ENCODE measurements around the gene GGCT. TPM values are rescaled to one million over a fixed set of nuclear protein-coding genes. Genes with fewer than 3 reads are reported as not detected.

Gene GGCT
- total RNA-seq, 3 donors from 2014 or later (not counting 1 experiment from before 2014, with no cell fraction given): 8.7 to 10.8 (median 9.2) TPM

- DNase-seq (no peak), ATAC-seq (no peak)
- no peaks in the 10 kb centered on the region for H3K27me3 Mint-ChIP-seq (ENCODE audit: low read depth in 2 of 2)
- intact Hi-C loops (cut with micrococcal nuclease): loop anchor here (10.0 kb wide), 2 partner anchors 116 to 174 kb away; no protein-coding TSS in a partner anchor
- Histone ChIP-seq H3K4me1 (ENCODE audit: control insufficient read depth, insufficient read depth, low read length) (peaks cover 9% of the 10 kb centered on the region), H3K4me3 (ENCODE audit: low read length) (no peak overlapping the region), H3K9me3 (ENCODE audit: control insufficient read depth, insufficient read depth, low read length) (no peaks in the 10 kb centered on the region), H3K27me3 (ENCODE audit: control insufficient read depth, insufficient read depth, low read length) (no peaks in the 10 kb centered on the region), H3K27ac (ENCODE audit: low read length) (no peak overlapping the region), H3K36me3 (ENCODE audit: control insufficient read depth, insufficient read depth, low read length) (peaks cover 59% of the 10 kb centered on the region)
- WGBS (ENCODE audit: insufficient coverage): 93% methylated on average over 10 of the region's 10 CpGs
- no peaks in the 10 kb centered on the region for H3K36me3 Mint-ChIP-seq
- TF ChIP-seq CTCF (IDR thresholded peaks at IDR 0.05): no peak
- no peak overlapping the region for H3K4me3 Mint-ChIP-seq
- H3K9me3 Mint-ChIP-seq: no peaks in the 10 kb centered on the region
- peaks cover 5 to 10% of the 10 kb centered on the region in 2 donors for H3K4me1 Mint-ChIP-seq
- H3K27ac Mint-ChIP-seq: no peak overlapping the region
Measured at GRCh38 chr7:30448461-30449189, 56.0 kb downstream of the GGCT start.

GRCh38 chr7:30447466-30447865, 57.2 kb downstream of the GGCT start:
- H3K36me3 ChIP-seq (ENCODE audit: control insufficient read depth, insufficient read depth, low read length): peaks cover 50% of the 10 kb centered on the region

More at GRCh38 chr7:30447466-30447865, 57.2 kb downstream of the GGCT start:
- DNase-seq: no peak
- H3K27me3 ChIP-seq (ENCODE audit: control insufficient read depth, insufficient read depth, low read length): no peaks in the 10 kb centered on the region
- Mint-ChIP-seq H3K4me3 (no peak overlapping the region), H3K27ac (no peak overlapping the region), H3K36me3 (no peaks in the 10 kb centered on the region), H3K27me3 (ENCODE audit: low read depth in 2 of 2) (no peaks in the 10 kb centered on the region), H3K9me3 (no peaks in the 10 kb centered on the region), H3K4me1 (peaks cover 5 to 10% of the 10 kb centered on the region in 2 donors)
- no peaks in the 10 kb centered on the region for H3K9me3 ChIP-seq (ENCODE audit: control insufficient read depth, insufficient read depth, low read length)
- H3K27ac ChIP-seq (ENCODE audit: low read length): no peak overlapping the region
- intact Hi-C loops (cut with micrococcal nuclease): loop anchor here (10.0 kb wide), 2 partner anchors 117 to 173 kb away; no protein-coding TSS in a partner anchor
- WGBS (ENCODE audit: insufficient coverage): 95% methylated on average over 8 of the region's 8 CpGs
- no peak for TF ChIP-seq CTCF (IDR thresholded peaks at IDR 0.05)
- no peak overlapping the region for H3K4me3 ChIP-seq (ENCODE audit: low read length)
- peaks cover 9% of the 10 kb centered on the region for H3K4me1 ChIP-seq (ENCODE audit: control insufficient read depth, insufficient read depth, low read length)
- ATAC-seq: no peak

Other genes with a start within 250 kb of the GGCT start
- gene ZNRF2, start 220.2 kb downstream of the GGCT start, total RNA-seq: 10 to 100 TPM; 35.0 to 43.7 (median 36.3) TPM
- 10 to 100 TPM; 28.2 to 32.4 (median 31.2) TPM for gene NOD1, start 26.0 kb downstream of the GGCT start, total RNA-seq
- gene GARS1, start 90.0 kb upstream of the GGCT start, total RNA-seq: 100 to 1,000 TPM in 1 of 3 donors, 10 to 100 TPM in 2; 80.2 to 107 (median 92.4) TPM
- not detected for gene CRHR2, start 177.6 kb upstream of the GGCT start, total RNA-seq
- 1 to 10 TPM in 1 of 3 donors, under 1 TPM in 1, not detected in 1; 0.56 to 1.0 TPM for gene INMT, start 247.3 kb upstream of the GGCT start, total RNA-seq

Measured in natural killer cell (primary cell).